ENCODE measurements around the gene SEMA5A.

Gene SEMA5A

DNA sequence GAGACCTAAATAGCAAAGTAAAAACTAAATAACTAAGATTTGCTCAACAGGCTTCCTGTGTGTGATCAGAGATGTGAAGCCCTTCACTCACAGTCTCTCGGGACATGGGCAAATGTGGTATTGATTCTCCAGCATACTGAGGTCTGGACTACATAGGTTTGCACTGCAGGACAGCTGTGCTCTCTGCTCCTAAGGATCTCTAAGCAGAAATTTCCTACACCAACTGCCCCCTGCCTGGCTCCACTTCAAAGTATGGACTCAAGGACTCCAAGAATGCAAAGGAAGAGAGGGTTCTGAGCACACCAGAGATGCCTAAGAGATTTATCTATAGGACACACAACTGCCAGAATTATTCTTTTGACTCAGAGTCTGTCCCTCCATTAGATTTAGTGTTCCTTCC lies 487.2 kb downstream of the SEMA5A start:
- no peak for DNase-seq (ENCODE audit: low spot score)

DNA sequence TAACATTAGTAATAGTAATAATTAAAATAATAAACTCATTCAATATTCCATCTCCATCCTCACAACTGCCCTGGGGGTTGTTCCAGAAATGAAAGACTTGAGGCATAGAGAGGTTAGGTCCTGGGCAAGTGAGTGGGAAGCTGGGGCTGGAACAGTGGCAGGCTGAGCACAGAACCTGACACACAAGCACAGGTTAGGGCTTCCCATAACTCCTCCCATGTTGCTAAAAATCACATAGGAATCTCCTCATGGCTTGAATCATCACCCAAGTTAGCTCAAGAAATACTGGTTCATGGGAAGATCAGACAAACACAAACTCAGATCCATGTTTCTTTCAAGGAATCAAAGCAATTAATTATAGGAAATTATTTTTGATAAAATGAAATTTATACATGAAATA lies 487.7 kb downstream of the SEMA5A start:
- DNase-seq (ENCODE audit: low spot score) = no peak

DNA sequence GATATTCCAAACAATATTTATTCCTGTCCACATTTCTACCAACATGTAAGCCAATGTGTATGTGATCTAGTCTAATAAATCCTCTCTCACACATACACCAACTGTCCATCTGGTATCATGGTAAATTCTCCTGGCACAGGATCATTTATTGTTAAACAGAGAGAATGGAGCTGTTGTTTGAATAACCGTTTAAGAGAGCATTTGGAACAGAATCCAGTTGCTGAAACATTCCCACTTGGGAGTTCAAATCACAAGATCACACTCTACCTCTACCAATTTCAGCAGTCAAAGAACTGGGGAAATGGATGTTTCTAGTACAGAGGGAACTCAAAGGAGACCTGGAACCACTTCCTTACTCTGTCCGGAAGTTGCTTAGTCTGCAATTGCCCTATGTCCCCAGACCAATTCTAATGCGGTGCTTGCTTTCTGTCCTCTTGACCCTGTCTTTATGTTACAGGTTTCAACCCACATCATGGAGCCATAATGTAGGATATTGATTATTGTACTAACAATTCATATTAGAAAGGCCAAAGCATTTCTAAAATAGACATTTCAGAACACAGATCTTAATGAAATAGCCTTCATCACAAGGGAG lies 488.4 kb downstream of the SEMA5A start:
- no peak for DNase-seq (ENCODE audit: low spot score)

DNA sequence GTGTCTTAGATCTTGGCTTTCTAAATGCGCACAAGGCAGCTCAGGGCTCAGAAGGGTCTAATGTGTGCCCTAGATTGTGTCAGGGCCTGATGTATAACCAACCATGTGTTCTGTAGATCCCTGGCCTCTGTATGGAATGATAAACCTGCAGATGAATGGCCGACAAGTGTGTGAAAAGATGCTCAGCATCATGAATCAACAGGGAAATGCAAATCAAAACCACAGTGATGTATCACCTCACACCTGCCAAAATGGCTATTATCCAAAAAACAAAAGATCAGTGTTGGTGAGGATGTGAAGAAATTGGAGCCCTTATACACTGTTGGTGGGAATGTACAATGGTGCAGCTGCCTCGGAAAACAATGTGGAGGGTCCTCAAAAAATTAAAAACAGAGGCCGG lies 489.8 kb downstream of the SEMA5A start:
- no peak for DNase-seq (ENCODE audit: low spot score)

DNA sequence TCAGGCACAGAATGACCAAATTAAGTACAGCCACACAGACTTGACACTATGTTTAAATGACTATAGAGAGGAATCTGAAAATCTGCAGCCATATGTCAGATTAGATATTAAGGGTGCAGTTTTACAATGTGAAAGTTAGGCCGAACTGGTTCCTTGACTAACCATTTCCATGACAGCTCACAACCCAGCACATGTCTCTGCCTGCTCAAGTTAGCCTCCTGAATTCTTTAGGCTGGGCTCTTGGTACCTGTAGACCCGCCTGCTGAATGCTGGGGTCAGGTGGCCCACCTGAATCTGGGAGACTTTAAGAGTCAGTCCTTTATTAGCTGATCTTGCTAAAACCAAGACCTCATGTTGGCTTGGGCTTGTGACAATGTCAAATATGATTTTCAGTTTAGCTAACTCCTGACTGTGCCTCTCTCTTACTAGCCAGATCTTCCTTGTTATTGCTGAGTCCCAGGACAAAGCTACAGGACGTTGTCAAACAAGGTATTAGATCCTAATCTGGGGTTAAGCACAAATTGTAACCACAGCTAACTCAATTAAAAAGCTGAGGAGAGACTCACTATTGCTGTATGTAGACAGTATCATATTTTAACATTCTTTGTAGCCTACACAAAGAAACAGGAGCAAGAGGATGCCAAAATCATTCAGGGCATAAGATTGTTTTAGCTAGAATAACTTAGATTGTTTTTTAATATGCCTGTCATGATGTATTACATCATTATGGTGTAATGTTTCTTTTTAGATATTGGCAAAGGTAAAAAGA lies 490.9 kb downstream of the SEMA5A start:
- DNase-seq (ENCODE audit: low spot score) = no peak

DNA sequence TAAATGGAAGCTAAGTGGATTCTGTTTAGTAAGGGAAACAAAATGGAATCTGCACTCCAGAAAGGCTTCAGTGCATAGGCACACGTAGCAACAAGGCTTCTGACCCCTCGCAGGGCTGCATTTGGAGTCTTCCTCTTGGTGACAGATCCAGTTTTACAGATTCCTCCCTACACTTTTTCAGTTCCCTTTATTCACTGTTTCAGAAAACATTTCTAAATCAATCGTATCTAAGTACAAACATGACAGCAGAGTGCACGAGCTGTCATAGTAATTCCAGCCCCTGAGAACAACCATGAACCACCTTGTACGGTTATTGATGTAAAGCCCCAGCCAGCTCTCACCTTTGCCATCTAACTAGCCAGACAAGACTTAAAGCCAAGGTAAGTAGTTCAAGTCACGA lies 491.6 kb downstream of the SEMA5A start:
- no peak for DNase-seq (ENCODE audit: low spot score)

DNA sequence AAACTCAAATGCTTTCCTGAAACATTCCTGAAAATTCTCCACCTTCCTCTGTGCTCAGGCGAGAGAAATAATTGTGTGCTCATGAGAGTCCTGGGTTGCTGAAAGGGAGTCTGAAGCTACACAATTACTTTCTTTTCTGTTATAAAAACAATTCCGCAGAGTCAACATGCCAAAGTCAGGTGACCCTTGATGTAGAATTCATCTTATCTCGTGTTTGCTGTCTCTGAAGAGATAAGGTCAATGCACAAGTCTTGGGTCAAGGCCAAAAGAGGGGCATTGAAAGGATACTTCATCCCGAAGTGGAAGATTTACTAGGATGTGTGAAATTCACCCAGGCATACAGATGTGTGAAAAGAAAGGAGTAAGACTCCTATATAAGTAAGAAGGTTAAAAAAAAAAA lies 493.5 kb downstream of the SEMA5A start:
- DNase-seq (ENCODE audit: low spot score) = no peak

DNA sequence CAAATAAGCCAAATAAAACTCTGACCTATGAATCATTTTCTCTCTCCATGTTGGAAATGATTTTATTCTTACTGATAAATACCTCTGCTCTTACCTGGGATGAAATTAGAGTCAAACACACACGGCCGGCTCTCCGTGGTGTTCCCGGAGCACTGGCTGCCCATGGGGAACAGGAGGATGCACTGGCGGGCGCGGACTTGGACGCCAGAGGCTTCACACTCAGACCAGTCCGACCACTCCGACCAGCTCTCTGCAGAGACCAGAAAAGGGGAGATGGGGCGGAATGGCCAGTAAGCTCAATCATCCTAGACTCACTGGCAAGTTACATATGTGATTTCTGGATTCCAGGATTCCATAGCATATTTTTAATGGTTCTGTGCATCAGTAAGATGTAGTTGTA lies 494.1 kb downstream of the SEMA5A start:
- DNase-seq (ENCODE audit: low spot score) = no peak

DNA sequence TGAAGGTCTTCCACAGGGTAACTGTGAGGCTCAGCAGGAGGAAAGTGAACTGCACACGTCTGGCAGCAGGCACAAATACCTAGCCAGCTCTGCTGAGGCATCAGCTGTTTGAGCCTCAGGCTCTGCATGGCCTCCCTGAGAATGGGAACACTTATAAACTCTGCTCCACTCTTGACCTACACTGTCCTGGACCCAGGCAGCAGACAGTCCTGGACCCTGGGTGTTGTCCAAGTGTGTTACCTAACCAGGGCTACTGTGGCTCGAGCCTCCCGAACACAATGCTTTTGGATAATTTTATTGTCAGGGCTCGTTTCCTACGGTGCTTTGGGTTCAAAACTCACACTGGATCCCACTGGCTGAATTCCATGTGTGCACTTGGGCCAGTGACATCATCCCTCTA lies 497.9 kb downstream of the SEMA5A start:
- no peak for DNase-seq (ENCODE audit: low spot score)

DNA sequence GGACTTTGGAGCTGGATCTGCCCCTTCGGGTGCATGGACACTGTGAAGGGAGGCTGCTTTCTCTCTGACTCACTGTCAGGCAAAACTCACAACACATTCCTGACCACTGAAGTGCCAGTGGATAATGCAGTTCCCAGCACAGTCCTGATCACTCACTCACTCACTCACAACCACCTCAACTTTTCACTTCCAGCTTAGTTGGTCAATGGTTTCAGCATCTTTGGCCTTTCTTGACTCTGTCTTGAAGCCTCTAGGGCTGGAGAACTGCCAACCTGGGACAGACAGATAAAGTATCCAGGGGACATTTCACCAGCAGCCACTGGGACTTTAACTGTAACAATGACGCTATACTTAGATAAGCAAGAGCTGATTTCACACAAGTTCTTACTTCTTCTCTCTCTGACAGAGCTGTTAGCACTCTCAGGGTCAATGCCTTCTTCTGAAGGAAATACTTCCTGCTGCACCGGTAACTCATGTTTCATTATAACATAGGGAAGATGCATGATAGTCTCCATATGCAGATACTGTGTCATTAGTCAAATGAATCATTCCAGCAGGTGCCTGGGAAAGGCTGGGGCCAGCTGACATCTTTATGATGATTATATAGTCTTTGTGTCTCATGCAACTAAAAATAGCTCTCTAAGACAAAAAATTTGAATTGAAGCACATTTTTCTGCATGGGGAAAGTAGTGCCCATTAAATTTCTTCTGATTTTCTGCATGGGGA lies 499.0 kb downstream of the SEMA5A start:
- no peak for DNase-seq (ENCODE audit: low spot score)

DNA sequence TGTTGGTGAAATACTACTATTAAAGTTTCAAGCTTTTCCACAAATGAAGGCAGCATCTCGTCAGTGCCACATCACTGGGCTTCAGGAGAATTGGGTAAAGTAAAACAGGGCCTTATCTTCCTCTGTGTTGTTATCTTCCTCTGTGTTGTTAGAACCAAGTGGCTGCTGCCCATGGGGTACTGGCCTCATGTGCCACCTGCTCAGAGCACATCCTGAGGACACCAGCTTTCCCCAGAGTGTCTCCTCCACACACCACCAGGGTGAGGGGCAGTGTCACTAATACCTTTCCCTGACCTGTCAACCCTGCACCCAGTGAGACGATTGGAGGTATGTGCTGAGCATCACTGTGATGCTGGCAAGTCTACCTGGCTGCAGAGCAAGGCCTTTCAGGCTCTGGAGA lies 499.9 kb downstream of the SEMA5A start:
- DNase-seq (ENCODE audit: low spot score) = no peak

DNA sequence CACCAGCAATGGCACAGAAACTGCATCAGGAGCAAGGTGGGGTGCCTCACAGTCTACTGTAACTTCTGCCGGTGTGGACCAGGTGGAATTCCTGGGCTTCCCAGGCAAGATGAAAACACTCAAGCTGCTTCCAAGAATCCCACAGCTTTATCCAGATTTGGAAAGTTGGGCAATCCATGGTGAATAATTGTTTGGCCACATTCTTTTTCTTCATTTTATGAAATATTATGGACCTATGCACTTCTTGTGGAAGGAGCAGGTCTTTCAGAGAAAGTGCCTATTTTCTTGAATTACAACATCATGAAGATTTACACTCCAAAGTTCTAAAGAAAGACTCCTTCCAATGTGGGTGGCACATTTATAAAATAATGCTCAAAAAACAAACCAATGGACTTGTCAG lies 503.6 kb downstream of the SEMA5A start:
- DNase-seq (ENCODE audit: low spot score) = no peak

DNA sequence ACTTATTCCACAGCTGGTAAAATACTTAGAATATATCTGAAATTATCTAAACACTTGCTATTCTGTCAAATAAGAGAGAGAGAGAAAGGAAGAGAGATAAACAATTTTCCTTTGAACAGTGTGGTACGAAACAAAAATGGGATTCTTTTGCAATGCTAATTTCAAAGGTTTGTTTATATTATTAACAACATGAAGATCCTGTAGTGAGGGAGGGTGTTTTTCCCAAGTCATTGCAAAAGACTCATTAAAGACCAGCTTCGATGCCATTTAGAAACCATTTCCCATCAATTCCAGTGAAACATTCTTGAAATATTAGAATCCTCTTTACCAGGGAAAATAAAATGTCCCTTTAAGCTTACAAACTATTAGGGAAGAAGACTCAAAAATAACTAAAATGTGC lies 505.4 kb downstream of the SEMA5A start:
- DNase-seq (ENCODE audit: low spot score) = no peak

DNA sequence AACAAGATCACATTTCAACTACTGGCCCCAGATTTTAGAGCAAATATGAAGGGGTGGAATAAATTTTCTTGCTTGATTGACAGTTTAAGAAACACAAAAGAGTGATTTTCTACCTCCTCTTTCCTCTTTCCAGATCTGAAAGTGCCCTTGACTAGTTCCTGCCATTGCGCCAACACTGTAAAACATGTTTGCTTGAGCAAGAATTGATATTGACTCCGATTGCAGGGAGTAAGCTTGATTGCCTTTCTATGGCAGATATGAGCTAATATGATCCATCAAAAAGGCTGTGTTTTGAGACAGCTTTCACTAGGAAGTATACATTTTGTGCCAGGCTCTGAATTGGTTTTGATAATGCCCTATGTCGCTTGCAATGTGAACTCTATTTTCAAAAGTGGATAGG lies 508.8 kb downstream of the SEMA5A start:
- no peak for DNase-seq (ENCODE audit: low spot score)

DNA sequence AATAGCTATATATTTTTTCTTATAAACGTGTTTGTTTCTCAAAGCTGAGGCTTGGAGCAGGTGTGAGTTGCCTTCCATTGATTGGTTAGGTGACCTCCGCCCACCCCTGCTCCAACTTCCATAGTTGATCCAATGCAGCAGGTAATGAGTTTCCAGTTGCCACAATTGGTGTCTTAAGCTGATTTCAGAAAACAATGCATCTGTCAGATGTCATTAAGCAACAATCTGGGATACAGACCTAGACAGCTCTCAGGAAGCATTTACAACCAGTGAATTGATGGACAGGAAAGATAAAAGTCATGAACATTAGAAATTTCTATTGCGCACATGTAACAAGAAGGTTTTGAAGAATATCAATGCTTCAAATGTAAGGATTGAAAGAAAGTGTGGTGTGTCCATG lies 510.5 kb downstream of the SEMA5A start:
- no peak for DNase-seq (ENCODE audit: low spot score)

DNA sequence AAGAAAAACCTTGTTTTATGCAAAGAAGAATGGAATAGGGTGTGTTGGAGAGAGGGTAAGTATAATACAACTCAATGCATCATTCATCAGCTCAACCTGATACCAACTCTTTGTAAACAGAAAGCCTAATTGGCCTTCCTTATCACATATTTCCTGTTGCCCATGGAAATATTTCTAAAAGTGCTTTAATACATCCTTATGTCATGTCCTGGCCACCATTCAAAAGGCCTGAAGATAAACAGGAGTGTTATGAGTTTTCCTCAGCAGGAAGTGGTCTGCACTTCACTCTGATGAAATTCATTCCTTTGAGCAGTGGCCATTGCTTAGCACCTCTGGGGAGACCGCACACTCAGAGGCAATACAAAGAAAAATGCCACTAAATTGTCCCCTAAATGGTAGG lies 511.2 kb downstream of the SEMA5A start:
- no peak for DNase-seq (ENCODE audit: low spot score)

DNA sequence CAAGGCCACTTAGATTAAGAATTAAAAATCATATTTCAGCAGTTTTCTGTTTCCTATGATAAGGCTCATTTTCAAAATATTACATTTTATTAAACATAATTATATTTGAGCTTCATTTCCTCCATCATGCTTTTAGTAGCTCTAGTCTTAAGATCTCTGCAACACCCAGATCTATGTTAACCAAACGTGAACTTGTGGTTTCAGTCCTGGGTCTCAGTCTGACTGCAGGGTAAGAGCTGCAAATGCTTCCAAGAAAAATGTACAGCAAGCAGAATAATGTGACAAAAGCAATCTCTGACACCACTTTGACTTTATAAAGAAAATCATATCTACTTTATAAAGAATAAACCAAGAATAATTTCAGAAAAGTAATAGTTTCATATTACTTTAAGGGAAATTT lies 512.4 kb downstream of the SEMA5A start:
- DNase-seq (ENCODE audit: low spot score) = no peak

DNA sequence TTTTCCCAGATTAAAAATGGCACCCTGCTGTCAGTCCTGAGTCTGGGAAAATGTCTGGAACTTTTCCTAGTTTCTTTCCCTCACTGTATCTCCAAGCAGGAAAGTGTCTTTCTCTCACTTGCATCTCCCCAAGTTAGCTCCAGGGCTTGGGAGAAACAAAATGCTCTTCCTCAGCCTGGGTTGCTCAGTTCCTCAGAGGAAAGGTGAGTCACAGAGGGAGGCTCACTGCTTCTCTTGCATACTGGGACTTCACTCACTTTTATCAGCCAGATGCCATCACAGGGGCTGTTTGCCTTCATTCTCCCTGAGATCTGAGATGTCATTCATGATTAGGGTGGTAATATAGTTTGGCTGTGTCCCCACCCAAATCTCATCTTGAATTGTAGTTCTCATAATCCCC lies 519.9 kb downstream of the SEMA5A start:
- DNase-seq (ENCODE audit: low spot score) = no peak

DNA sequence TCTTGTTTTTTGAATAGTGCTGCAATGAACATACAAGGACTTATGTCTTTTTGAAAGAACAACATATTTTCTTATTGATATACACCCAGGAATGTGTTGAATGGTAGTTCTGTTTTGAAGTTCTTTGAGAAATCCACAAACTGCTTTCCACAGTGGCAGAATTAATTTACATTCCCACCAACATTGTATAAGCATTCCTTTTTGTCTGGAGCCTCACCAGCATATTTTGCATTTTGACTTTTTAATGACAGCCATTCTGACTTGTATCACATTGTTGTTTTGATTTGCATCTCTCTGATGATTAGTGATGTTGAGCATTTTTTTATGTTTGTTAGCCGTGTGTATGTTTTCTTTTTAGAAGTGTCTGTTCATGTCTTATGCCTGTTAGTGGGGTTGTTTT lies 524.9 kb downstream of the SEMA5A start:
- no peak for DNase-seq (ENCODE audit: low spot score)

DNA sequence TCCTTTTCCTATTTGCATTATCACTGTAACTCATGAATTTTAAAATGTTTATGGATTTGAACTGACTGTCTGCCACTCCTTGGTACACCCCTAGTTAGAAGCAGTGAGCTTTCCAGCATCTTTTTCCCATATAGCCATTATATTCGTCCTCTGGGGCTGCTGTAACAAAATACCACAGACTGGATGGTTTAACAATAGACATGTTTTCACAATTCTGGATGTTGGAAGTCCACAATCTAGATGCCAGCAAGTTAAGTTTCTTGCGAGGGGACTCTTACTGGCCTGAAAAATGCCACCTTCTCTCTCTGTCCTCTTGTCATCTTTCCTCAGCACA lies 530.0 kb downstream of the SEMA5A start:
- DNase-seq (ENCODE audit: low spot score) = no peak

DNA sequence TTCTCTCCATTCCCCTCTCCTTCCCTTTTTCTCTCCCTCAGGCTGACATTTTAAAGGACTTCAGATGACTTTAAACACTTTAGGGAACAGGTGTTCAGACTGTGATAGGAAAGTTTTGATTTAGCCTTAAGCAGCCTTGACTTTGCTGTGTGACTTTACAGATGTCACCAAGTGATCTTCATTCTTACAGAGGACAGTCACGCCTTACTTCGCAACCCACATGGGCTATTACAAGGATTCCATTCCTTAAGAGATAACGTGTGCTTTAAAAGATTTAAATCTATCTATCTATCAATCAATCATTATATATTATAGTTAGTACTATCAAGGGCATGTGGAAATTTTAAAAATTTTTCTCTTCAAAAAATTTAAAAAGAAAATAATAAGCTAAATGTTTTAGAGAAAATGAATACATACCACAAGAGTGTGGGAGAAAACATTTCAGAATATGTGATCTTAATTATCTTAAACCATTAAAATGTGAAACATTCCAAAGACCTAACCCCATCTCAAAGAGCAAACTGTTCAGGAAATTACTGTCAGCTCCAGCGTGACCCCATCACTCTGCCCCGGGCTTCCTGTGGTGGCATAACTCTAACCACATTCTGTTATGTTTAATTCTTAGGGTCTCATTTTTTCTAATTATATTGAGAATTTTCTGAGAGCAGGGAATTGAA lies 530.5 kb downstream of the SEMA5A start:
- no peak for DNase-seq (ENCODE audit: low spot score)

DNA sequence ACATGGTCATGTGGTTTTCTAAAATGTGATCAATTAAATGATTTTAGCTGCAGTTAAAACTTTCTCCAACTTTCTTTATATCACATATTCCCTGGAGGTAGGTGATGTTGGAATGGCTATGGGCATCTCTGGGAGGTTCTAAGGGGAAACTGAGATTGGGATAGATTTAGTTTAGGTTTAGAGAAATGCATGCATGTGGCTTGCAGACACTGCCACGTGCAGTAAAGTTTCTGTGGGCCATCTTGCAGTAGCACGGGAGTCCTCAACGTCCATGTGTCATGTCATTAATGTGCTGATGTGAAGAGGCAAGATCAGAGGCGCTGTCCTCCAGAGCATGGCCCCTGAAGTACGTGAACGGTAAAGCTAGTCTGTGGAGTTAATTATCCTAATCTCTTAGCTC lies 532.7 kb downstream of the SEMA5A start:
- DNase-seq (ENCODE audit: low spot score) = no peak
